GM23248 (cell line): ENCODE data around the gene SMARCA4. TPM values are rescaled to one million over a fixed set of nuclear protein-coding genes. Genes with fewer than 3 reads are reported as not detected.
A peak's percentile ranks its signal among the peaks of the same experiment; 100 is the strongest.

ENCODE experiments used
- DNase-seq: peaks from one replicate; pipeline ENCODE4 v3.0.0-alpha.2; 2015
- H2AFZ ChIP-seq: fragments of 200-600 bp; sonication (generic); 2 replicates; pipeline ENCODE4 v1.6.1; 2016; ENCODE audit warnings: antibody characterized with exemption
- H3F3A ChIP-seq: fragments of 200-600 bp; sonication (generic); 2 replicates; pipeline ENCODE4 v1.6.1; 2016; ENCODE audit warnings: mild to moderate bottlenecking, antibody characterized with exemption, mixed run types; ENCODE audit not compliant: insufficient read depth
- H3K27ac ChIP-seq: fragments of 200-600 bp; sonication (generic); 2 replicates; pipeline ENCODE4 v1.5.1; 2016; ENCODE audit warnings: mild to moderate bottlenecking
- H3K27me3 ChIP-seq: fragments of 200-600 bp; sonication (generic); replicated peaks from 2 replicates; pipeline ENCODE4 v1.6.1; 2016; ENCODE audit warnings: mild to moderate bottlenecking; ENCODE audit not compliant: insufficient read depth
- H3K36me3 ChIP-seq: fragments of 200-600 bp; sonication (generic); 2 replicates; pipeline ENCODE4 v1.6.1; 2016; ENCODE audit warnings: low read depth, mild to moderate bottlenecking
- H3K4me1 ChIP-seq: fragments of 200-600 bp; sonication (generic); 2 replicates; pipeline ENCODE4 v1.6.1; 2016; ENCODE audit warnings: mild to moderate bottlenecking; ENCODE audit not compliant: insufficient read depth
- H3K4me2 ChIP-seq: fragments of 200-600 bp; sonication (generic); one replicate; pipeline ENCODE4 v1.6.1; 2016; ENCODE audit warnings: mild to moderate bottlenecking; ENCODE audit not compliant: unreplicated experiment
- H3K4me3 ChIP-seq: fragments of 200-600 bp; sonication (generic); 2 replicates; pipeline ENCODE4 v1.5.1; 2016; ENCODE audit warnings: mild to moderate bottlenecking
- H3K79me2 ChIP-seq: fragments of 200-600 bp; sonication (generic); 2 replicates; pipeline ENCODE4 v1.6.1; 2016; ENCODE audit warnings: mild to moderate bottlenecking; ENCODE audit not compliant: insufficient read depth
- H3K9ac ChIP-seq: fragments of 200-600 bp; sonication (generic); 2 replicates; pipeline ENCODE4 v1.6.1; 2016; ENCODE audit warnings: mild to moderate bottlenecking
- H3K9me2 ChIP-seq: fragments of 200-600 bp; sonication (generic); 2 replicates; pipeline ENCODE4 v1.6.1; 2016; ENCODE audit warnings: mixed run types, mild to moderate bottlenecking, moderate library complexity; ENCODE audit not compliant: insufficient read depth
- H3K9me3 ChIP-seq: fragments of 200-600 bp; sonication (generic); one replicate; pipeline ENCODE4 v1.6.1; 2017; ENCODE audit warnings: low read depth
- H4K20me1 ChIP-seq: fragments of 200-600 bp; sonication (generic); 2 replicates; pipeline ENCODE4 v1.6.0; 2016; ENCODE audit not compliant: insufficient read depth
- EZH2 ChIP-seq: fragments of 200-600 bp; sonication (generic); IDR thresholded peaks from 2 replicates; pipeline ENCODE4 v1.6.1; 2018; ENCODE audit warnings: antibody characterized with exemption, mild to moderate bottlenecking; ENCODE audit not compliant: insufficient read depth, poor library complexity, severe bottlenecking
- EZH2phosphoT487 ChIP-seq: fragments of 200-600 bp; sonication (generic); IDR thresholded peaks from 2 replicates; pipeline ENCODE4 v1.6.1; 2018; ENCODE audit warnings: antibody characterized with exemption, moderate library complexity, mild to moderate bottlenecking, low read depth; ENCODE audit not compliant: insufficient read depth
- WGBS, 2 experiments: methylation state at CpG; one replicate each; pipeline ENCODE4 v1.1.6; 2015 to 2017; ENCODE audit warnings: low lambda C conversion rate in 2 of 2, low coverage in 1 of 2; ENCODE audit errors: missing lambda C conversion rate in 2 of 2; 5-methylcytosine and 5-hydroxymethylcytosine counted together
- in situ Hi-C: fragments of 300-500 bp; cut with MboI; formaldehyde crosslinking; loops from 2 replicates; pipeline ENCODE4 v1.15.0; 2020
- polyA plus RNA-seq: library from polyadenylated mRNA; unstranded; fragments of >200 nt; fragmentation: Nextera tagmentation; extraction: Ambion mirVana; gene quantifications from 2 replicates; pipeline ENCODE4 v1.2.1, GENCODE V29; 2016
- total RNA-seq: library from RNA; depleted of rRNA; stranded (reverse); fragments of >200 nt; shearing (Covaris generic); gene quantifications from 2 replicates; pipeline ENCODE4 v1.2.3, GENCODE V29; 2014

The SMARCA4 gene
- total and polyA plus RNA-seq, 2 experiments from 2014 or later: 37.1 to 44.0 TPM

GRCh38 chr19:11090264-11090996 is 129.6 kb downstream of the SMARCA4 start:
- Histone ChIP-seq H3K4me3 (peak overlapping the region; percentile 89), H3K27ac (peak overlapping the region; percentile 93), H3K9me2 (no peaks in the 10 kb centered on the region), H3K27me3 (no peaks in the 10 kb centered on the region), H3F3A (peaks cover 34% of the 10 kb centered on the region), H3K4me2 (peak overlapping the region; percentile 98), H3K4me1 (peaks cover 38% of the 10 kb centered on the region), H3K79me2 (peaks cover 39% of the 10 kb centered on the region), H3K9ac (peak overlapping the region; percentile 96), H2AFZ (peak overlapping the region; percentile 73; the same call in 1 of the 2 replicates), H3K36me3 (no peaks in the 10 kb centered on the region), H3K9me3 (no peaks in the 10 kb centered on the region), H4K20me1 (no peaks in the 10 kb centered on the region)
- in situ Hi-C loops: no loop called here
- 1% methylated on average over 35 to 62 of the region's 64 CpGs for WGBS, 2 experiments
- TF ChIP-seq EZH2 (no peak), EZH2phosphoT487 (no peak)
- peak; percentile 98 for DNase-seq

- no peaks in the 10 kb centered on the region for H3K36me3 ChIP-seq
- 23 to 24% methylated on average over 11 of the region's 11 CpGs for WGBS, 2 experiments
Observed at GRCh38 chr19:11090997-11091702, 130.3 kb downstream of the SMARCA4 start.

GRCh38 chr19:11091703-11092153 is 130.9 kb downstream of the SMARCA4 start:
- H3K9me2 ChIP-seq: no peaks in the 10 kb centered on the region
- no peaks in the 10 kb centered on the region for H3K9me3 ChIP-seq
- WGBS, 2 experiments: 1 to 3% methylated on average over 8 of the region's 8 CpGs
- no peaks in the 10 kb centered on the region for H3K27me3 ChIP-seq
- no peaks in the 10 kb centered on the region for H4K20me1 ChIP-seq
- TF ChIP-seq EZH2phosphoT487 (no peak), EZH2 (no peak)
- peaks cover 50% of the 10 kb centered on the region for H3K4me1 ChIP-seq
- H2AFZ ChIP-seq: no peak overlapping the region
- DNase-seq: peak; percentile 98
- H3K9ac ChIP-seq: peak overlapping the region; percentile 96
- peak overlapping the region; percentile 89 for H3K4me3 ChIP-seq
- in situ Hi-C loops: no loop called here
- peak overlapping the region; percentile 93 for H3K27ac ChIP-seq
- peak overlapping the region; percentile 98 for H3K4me2 ChIP-seq
- no peaks in the 10 kb centered on the region for H3K36me3 ChIP-seq
- H3F3A ChIP-seq: peaks cover 47% of the 10 kb centered on the region
- peaks cover 39% of the 10 kb centered on the region for H3K79me2 ChIP-seq

More at GRCh38 chr19:11090997-11091702, 130.3 kb downstream of the SMARCA4 start:
- H3K9ac ChIP-seq: peak overlapping the region; percentile 96
- peaks cover 45% of the 10 kb centered on the region for H3K4me1 ChIP-seq
- H3K9me3 ChIP-seq: no peaks in the 10 kb centered on the region
- peak overlapping the region; percentile 93 for H3K27ac ChIP-seq
- peaks cover 39% of the 10 kb centered on the region for H3K79me2 ChIP-seq
- no peak overlapping the region for H2AFZ ChIP-seq
- no peak for DNase-seq
- no peak for TF ChIP-seq EZH2
- no peak for TF ChIP-seq EZH2phosphoT487
- H3F3A ChIP-seq: peaks cover 42% of the 10 kb centered on the region
- H3K4me3 ChIP-seq: peak overlapping the region; percentile 89
- in situ Hi-C loops: no loop called here
- no peaks in the 10 kb centered on the region for H3K27me3 ChIP-seq
- no peaks in the 10 kb centered on the region for H4K20me1 ChIP-seq
- peak overlapping the region; percentile 98 for H3K4me2 ChIP-seq
- no peaks in the 10 kb centered on the region for H3K9me2 ChIP-seq

GRCh38 chr19:11092181-11092538 is 131.3 kb downstream of the SMARCA4 start:
- Histone ChIP-seq H3K4me2 (peak overlapping the region; percentile 98), H3K9me3 (no peaks in the 10 kb centered on the region), H3K4me1 (peaks cover 51% of the 10 kb centered on the region), H3K36me3 (no peaks in the 10 kb centered on the region), H3K4me3 (peak overlapping the region; percentile 89), H3K27me3 (no peaks in the 10 kb centered on the region), H3F3A (peaks cover 47% of the 10 kb centered on the region), H3K79me2 (peaks cover 43% of the 10 kb centered on the region), H2AFZ (no peak overlapping the region), H3K9ac (peak overlapping the region; percentile 96), H3K9me2 (no peaks in the 10 kb centered on the region), H4K20me1 (no peaks in the 10 kb centered on the region), H3K27ac (peak overlapping the region; percentile 93)
- in situ Hi-C loops: no loop called here
- peak; percentile 87 for DNase-seq
- no peak for TF ChIP-seq EZH2phosphoT487
- WGBS, 2 experiments: 51 to 56% methylated on average over 6 of the region's 6 CpGs
